Measurements from ENCODE around the gene TPSAB1. TPM values are rescaled to one million over a fixed set of nuclear protein-coding genes. Genes with fewer than 3 reads are reported as not detected.
"Not testable (repeated sequence)": the region's sequence is repeated elsewhere in the genome, so short reads cannot be mapped to it uniquely, and the experiment has no call there.

TPSAB1 gene
- total and polyA plus RNA-seq, 2 donors (not counting 1 experiment from before 2014, with no cell fraction given): not detected

- TF ChIP-seq, protein P1, sequence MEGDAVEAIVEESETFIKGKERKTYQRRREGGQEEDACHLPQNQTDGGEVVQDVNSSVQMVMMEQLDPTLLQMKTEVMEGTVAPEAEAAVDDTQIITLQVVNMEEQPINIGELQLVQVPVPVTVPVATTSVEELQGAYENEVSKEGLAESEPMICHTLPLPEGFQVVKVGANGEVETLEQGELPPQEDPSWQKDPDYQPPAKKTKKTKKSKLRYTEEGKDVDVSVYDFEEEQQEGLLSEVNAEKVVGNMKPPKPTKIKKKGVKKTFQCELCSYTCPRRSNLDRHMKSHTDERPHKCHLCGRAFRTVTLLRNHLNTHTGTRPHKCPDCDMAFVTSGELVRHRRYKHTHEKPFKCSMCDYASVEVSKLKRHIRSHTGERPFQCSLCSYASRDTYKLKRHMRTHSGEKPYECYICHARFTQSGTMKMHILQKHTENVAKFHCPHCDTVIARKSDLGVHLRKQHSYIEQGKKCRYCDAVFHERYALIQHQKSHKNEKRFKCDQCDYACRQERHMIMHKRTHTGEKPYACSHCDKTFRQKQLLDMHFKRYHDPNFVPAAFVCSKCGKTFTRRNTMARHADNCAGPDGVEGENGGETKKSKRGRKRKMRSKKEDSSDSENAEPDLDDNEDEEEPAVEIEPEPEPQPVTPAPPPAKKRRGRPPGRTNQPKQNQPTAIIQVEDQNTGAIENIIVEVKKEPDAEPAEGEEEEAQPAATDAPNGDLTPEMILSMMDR (conservative IDR thresholded peaks at IDR 0.05 in 1 of 2, IDR thresholded peaks at IDR 0.05 in 1 of 2; ENCODE audit: low read depth in 1 of 2, low read length in 2 of 2): no peak
- TF ChIP-seq EZH2 (IDR thresholded peaks at IDR 0.05; ENCODE audit: low read length, missing control alignments): no peak
- no peak for DNase-seq (ENCODE audit: low read depth in 2 of 2)
- H3K9ac ChIP-seq (ENCODE audit: insufficient read depth, low read length): no peak overlapping the region
Measured at GRCh38 chr16:1244881-1245280, 4.4 kb downstream of the TPSAB1 start.

GRCh38 chr16:1245452-1246020, 5.0 kb downstream of the TPSAB1 start:
- Histone ChIP-seq H3K79me2 (ENCODE audit: control insufficient read depth, insufficient read depth, low read length) (no peaks in the 10 kb centered on the region), H3K36me3 (ENCODE audit: control insufficient read depth, insufficient read depth, low read length) (no peaks in the 10 kb centered on the region), H4K20me1 (ENCODE audit: control insufficient read depth, extremely low read depth, insufficient read depth, low read length) (no peaks in the 10 kb centered on the region), H3K4me1 (ENCODE audit: control insufficient read depth, extremely low read depth, insufficient read depth, low read length) (no peaks in the 10 kb centered on the region), H2AFZ (ENCODE audit: low read length) (no peak overlapping the region), H3K27me3 (ENCODE audit: control insufficient read depth, insufficient read depth, low read length) (no peaks in the 10 kb centered on the region), H3K4me3 (replicated peaks in 1 of 4; ENCODE audit: control extremely low read depth in 1 of 4, insufficient read depth in 1 of 4, low read depth in 3 of 4, low read length in 4 of 4) (no peak overlapping the region), H3K9ac (ENCODE audit: insufficient read depth, low read length) (no peak overlapping the region), H3K27ac (ENCODE audit: insufficient read depth, low read length) (no peak overlapping the region), H3K9me3 (ENCODE audit: control insufficient read depth, insufficient read depth, low read depth, low read length) (no peaks in the 10 kb centered on the region), H3K4me2 (ENCODE audit: extremely low read depth, insufficient read depth, low read length) (no peak overlapping the region)
- DNase-seq (ENCODE audit: low read depth in 2 of 2): no peak
- TF ChIP-seq, protein P1 (conservative IDR thresholded peaks at IDR 0.05 in 1 of 2, IDR thresholded peaks at IDR 0.05 in 1 of 2; ENCODE audit: low read depth in 1 of 2, low read length in 2 of 2): no peak
- no peak for TF ChIP-seq EZH2 (IDR thresholded peaks at IDR 0.05; ENCODE audit: low read length, missing control alignments)

More at GRCh38 chr16:1244881-1245280, 4.4 kb downstream of the TPSAB1 start:
- Histone ChIP-seq H3K36me3 (ENCODE audit: control insufficient read depth, insufficient read depth, low read length) (no peaks in the 10 kb centered on the region), H3K9me3 (ENCODE audit: control insufficient read depth, insufficient read depth, low read depth, low read length) (no peaks in the 10 kb centered on the region), H4K20me1 (ENCODE audit: control insufficient read depth, extremely low read depth, insufficient read depth, low read length) (no peaks in the 10 kb centered on the region), H2AFZ (ENCODE audit: low read length) (no peak overlapping the region), H3K4me1 (ENCODE audit: control insufficient read depth, extremely low read depth, insufficient read depth, low read length) (no peaks in the 10 kb centered on the region), H3K27me3 (ENCODE audit: control insufficient read depth, insufficient read depth, low read length) (no peaks in the 10 kb centered on the region), H3K27ac (ENCODE audit: insufficient read depth, low read length) (no peak overlapping the region), H3K4me3 (replicated peaks in 1 of 4; ENCODE audit: control extremely low read depth in 1 of 4, insufficient read depth in 1 of 4, low read depth in 3 of 4, low read length in 4 of 4) (no peak overlapping the region), H3K4me2 (ENCODE audit: extremely low read depth, insufficient read depth, low read length) (no peak overlapping the region), H3K79me2 (ENCODE audit: control insufficient read depth, insufficient read depth, low read length) (no peaks in the 10 kb centered on the region)

DNA sequence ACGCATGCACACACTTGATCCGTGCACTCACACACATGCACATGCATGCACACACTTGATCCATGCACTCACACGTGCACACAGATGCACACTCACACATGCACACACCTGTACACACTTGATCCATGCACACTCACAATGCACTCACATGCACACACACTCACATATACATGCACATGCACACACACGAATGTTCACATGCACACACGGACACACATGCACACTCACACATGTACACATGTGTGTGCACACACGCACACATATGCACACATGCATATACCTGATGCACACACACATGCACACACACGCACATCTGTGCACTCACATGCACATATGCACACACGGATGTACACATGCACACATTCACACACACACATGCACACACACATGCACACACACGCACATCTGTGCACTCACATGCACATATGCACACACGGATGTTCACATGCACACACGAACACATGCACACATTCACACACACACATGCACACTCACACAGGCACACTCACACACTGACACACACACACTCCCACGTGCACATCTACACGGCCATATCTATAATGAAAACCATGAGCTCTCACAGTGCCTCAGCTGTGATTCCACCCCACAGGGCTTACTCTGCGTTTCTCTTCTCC, 7.5 kb downstream of the TPSAB1 start:
- not testable (repeated sequence) for H3K4me2 ChIP-seq (ENCODE audit: extremely low read depth, insufficient read depth, low read length); H3K79me2 ChIP-seq (ENCODE audit: control insufficient read depth, insufficient read depth, low read length); H3K4me3 ChIP-seq (replicated peaks in 1 of 4; ENCODE audit: control extremely low read depth in 1 of 4, insufficient read depth in 1 of 4, low read depth in 3 of 4, low read length in 4 of 4); H2AFZ ChIP-seq (ENCODE audit: low read length); H3K9ac ChIP-seq (ENCODE audit: insufficient read depth, low read length); H3K36me3 ChIP-seq (ENCODE audit: control insufficient read depth, insufficient read depth, low read length); H3K27me3 ChIP-seq (ENCODE audit: control insufficient read depth, insufficient read depth, low read length); DNase-seq (ENCODE audit: low read depth in 2 of 2); H4K20me1 ChIP-seq (ENCODE audit: control insufficient read depth, extremely low read depth, insufficient read depth, low read length); H3K27ac ChIP-seq (ENCODE audit: insufficient read depth, low read length); H3K4me1 ChIP-seq (ENCODE audit: control insufficient read depth, extremely low read depth, insufficient read depth, low read length); H3K9me3 ChIP-seq (ENCODE audit: control insufficient read depth, insufficient read depth, low read depth, low read length)

GRCh38 chr16:1249031-1249755, 8.7 kb downstream of the TPSAB1 start:
- not testable (repeated sequence) for H3K4me3 ChIP-seq (replicated peaks in 1 of 4; ENCODE audit: control extremely low read depth in 1 of 4, insufficient read depth in 1 of 4, low read depth in 3 of 4, low read length in 4 of 4); H4K20me1 ChIP-seq (ENCODE audit: control insufficient read depth, extremely low read depth, insufficient read depth, low read length); H3K36me3 ChIP-seq (ENCODE audit: control insufficient read depth, insufficient read depth, low read length); H3K79me2 ChIP-seq (ENCODE audit: control insufficient read depth, insufficient read depth, low read length); H3K4me2 ChIP-seq (ENCODE audit: extremely low read depth, insufficient read depth, low read length); H3K27me3 ChIP-seq (ENCODE audit: control insufficient read depth, insufficient read depth, low read length); H2AFZ ChIP-seq (ENCODE audit: low read length); H3K9ac ChIP-seq (ENCODE audit: insufficient read depth, low read length); H3K27ac ChIP-seq (ENCODE audit: insufficient read depth, low read length); H3K9me3 ChIP-seq (ENCODE audit: control insufficient read depth, insufficient read depth, low read depth, low read length); DNase-seq (ENCODE audit: low read depth in 2 of 2); H3K4me1 ChIP-seq (ENCODE audit: control insufficient read depth, extremely low read depth, insufficient read depth, low read length)

DNA sequence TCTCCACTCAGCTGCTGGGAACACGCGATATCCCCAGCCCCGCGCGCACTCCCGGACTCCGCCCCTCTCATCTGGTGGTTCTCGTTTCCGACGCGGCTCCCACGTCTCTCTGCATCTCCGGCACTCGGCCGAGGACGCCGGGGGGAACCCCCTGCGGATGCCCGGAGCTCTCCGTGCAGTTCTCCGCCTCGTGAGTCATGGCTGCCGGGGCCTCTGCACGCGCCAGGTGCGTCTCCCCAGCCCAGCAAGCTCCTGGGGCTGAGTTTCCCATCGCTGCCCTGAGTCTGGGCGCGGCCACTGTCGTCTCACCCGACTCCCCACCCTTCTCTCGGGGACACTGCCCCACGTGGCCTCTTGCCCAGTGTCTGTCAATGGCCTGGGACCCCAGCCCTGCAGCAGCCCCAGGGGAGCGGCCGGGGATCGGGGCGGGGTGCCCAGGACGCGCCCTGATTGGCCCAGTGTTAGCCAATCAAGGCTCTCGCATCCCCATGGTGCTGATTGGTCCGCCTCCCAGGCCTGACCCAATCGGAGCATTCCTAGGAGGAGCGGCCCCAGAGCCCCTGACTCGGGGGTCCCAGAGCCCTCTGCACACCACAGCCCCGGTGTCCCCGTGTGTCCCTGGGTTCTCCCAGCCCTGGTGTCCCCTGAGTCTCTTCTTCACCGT, 13.3 kb downstream of the TPSAB1 start:
- H3K36me3 ChIP-seq (ENCODE audit: control insufficient read depth, insufficient read depth, low read length); H3K27me3 ChIP-seq (ENCODE audit: control insufficient read depth, insufficient read depth, low read length); H3K4me1 ChIP-seq (ENCODE audit: control insufficient read depth, extremely low read depth, insufficient read depth, low read length); H3K4me3 ChIP-seq (replicated peaks in 1 of 4; ENCODE audit: control extremely low read depth in 1 of 4, insufficient read depth in 1 of 4, low read depth in 3 of 4, low read length in 4 of 4); H3K79me2 ChIP-seq (ENCODE audit: control insufficient read depth, insufficient read depth, low read length); H3K27ac ChIP-seq (ENCODE audit: insufficient read depth, low read length); H3K4me2 ChIP-seq (ENCODE audit: extremely low read depth, insufficient read depth, low read length); H4K20me1 ChIP-seq (ENCODE audit: control insufficient read depth, extremely low read depth, insufficient read depth, low read length); DNase-seq (ENCODE audit: low read depth in 2 of 2); H2AFZ ChIP-seq (ENCODE audit: low read length); H3K9ac ChIP-seq (ENCODE audit: insufficient read depth, low read length); H3K9me3 ChIP-seq (ENCODE audit: control insufficient read depth, insufficient read depth, low read depth, low read length): not testable (repeated sequence)

All from fibroblast of lung (primary cell).